GM12873 (cell line): Measurements from ENCODE around the gene IGF1.

Experiments
- CTCF ChIP-seq: IDR thresholded peaks from 2 replicates; pipeline ENCODE4 v1.5.1; 2012; ENCODE audit warnings: low read depth, mild to moderate bottlenecking, moderate library complexity, low read length, control low read depth; ENCODE audit not compliant: insufficient read depth; ENCODE audit errors: missing control alignments

The IGF1 gene

GRCh38 chr12:102513739-102514138, 33.4 kb upstream of the IGF1 start:
- no peak for TF ChIP-seq CTCF

- no peak for TF ChIP-seq CTCF
These were observed 32.9 kb upstream of the IGF1 start for GRCh38 chr12:102513272-102513671.

- no peak for TF ChIP-seq CTCF
These were observed 32.2 kb upstream of the IGF1 start for GRCh38 chr12:102512523-102512922.

GRCh38 chr12:102511575-102511974, 31.2 kb upstream of the IGF1 start:
- no peak for TF ChIP-seq CTCF

GRCh38 chr12:102510463-102510862, 30.1 kb upstream of the IGF1 start:
- TF ChIP-seq CTCF, result no peak

GRCh38 chr12:102510031-102510430, 29.7 kb upstream of the IGF1 start:
- no peak for TF ChIP-seq CTCF

- TF ChIP-seq CTCF, result no peak
These were observed 28.8 kb upstream of the IGF1 start for GRCh38 chr12:102509123-102509626.

- no peak for TF ChIP-seq CTCF
These were observed 27.7 kb upstream of the IGF1 start for GRCh38 chr12:102508052-102508451.
